HG02870 (cell line): ENCODE measurements around the gene COMMD1.
"Not testable (repeated sequence)": the region's sequence is repeated elsewhere in the genome, so short reads cannot be mapped to it uniquely, and the experiment has no call there.

Experiments used
- ATAC-seq: cut with Tn5 transposase; IDR thresholded peaks from one replicate; pipeline ENCODE4 v1.9.1; 2021; ENCODE audit warnings: mild to moderate bottlenecking, moderate library complexity; ENCODE audit not compliant: unreplicated experiment

Gene COMMD1

DNA sequence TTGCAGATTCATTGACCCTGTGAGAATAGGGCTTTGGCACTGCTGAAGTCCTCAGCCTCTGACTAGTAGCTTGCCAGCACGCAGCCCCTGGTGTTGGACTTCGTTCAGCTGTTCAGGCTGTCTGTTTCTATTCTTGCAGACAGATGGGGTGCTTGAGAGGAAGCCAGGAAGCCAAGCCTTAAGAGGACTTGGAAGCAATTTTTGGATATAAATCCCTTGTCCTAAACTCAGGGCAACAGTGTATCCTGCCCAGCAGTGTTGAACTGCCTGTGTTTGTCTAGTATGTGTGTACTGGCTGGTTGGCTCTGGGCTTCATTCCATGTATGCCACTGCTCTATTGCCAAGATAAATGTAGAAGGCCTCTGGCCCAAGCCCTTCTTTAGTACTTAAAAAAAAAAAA is 108.6 kb downstream of the COMMD1 start:
- ATAC-seq: no peak

DNA sequence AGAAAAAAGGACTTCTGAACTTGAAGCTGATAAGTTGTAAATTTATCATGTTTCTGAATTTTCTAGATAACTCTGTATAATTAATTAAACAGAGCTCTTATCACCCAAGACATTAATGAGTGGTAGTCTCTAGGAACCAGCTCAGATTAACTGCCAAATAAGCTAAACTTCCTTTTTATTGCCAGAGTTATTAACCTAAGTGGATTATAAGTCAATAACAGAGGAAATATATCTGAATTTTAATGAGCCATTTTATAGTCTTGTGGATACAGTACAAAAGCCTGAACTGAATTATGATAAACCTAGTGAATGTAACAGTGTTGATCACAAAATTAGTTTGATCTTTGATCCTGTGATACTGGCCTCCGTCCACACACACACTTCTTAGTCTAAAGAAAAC is 111.5 kb downstream of the COMMD1 start:
- no peak for ATAC-seq

DNA sequence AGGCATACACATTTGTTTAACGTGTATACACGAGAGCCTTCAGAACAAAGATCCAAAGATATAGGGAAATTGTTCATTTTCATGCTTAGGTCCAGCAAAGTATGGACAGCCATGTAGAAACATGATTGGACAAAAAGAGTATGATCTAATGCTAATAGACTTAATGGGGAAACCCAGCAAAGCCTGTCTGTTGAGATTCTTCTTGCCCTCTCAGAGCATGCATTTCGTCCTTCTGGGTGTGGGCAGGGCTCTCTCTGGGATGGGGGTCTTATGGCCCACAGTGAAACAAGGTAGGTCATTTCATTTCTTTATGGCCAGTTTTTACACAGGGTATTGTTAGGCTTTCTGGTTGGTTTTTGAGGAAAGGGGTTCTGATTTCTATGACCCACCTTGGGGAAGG is 124.4 kb downstream of the COMMD1 start:
- no peak for ATAC-seq

DNA sequence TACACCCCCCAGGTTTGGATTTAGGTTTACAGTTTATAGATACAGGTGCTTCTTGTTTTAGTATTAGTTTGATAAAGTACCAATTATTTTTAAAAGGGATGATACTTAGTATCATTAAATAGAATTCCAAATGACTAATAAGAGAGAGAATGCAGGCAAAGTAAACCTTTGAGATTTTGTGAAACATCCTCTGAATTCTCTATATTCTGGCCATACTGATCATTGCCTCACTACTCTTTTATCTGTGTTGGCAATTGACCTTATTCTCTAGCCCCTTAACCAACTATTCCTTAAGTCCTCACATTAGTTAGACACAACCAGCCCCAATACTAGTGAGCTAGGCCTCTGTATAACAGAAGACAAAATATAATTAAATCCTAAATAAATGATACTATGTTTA is 125.4 kb downstream of the COMMD1 start:
- ATAC-seq: no peak

DNA sequence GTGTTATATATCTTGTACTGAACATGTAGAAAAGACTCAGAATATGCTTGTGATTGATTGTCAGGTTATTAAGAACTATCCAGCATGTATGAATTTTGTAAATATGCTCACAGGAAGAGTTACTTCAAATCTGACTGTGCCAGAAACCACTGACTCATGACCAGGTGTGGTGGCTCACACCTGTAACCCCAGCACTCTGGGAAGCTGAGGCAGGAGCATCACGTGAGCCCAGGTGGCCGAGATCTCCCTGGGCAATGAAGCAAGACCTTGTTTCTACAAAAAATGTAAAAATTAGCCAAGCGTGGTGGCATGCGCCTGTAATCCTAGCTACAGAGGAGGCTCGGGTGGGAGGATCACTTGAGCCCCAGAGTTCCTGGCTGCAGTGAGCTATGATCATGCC is 126.6 kb downstream of the COMMD1 start:
- no peak for ATAC-seq

DNA sequence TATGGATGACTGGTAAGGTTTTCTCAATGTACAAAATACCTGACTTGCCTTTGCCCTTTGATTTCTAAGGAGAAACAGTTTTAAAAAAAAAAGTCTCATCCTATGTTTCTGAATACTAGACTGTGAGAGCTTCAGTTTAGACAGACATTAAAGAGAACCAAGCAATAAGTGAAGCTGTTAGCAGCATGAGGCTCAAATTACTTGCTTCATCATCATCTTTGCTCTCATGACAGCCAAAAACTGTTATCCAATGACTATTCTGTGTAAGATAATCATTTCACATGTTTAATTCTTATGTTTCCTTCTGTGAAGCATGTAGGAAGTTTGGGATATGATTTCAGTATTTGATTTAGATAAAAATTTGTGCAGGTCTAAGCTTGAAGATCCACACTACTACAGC is 129.2 kb downstream of the COMMD1 start:
- ATAC-seq: no peak

DNA sequence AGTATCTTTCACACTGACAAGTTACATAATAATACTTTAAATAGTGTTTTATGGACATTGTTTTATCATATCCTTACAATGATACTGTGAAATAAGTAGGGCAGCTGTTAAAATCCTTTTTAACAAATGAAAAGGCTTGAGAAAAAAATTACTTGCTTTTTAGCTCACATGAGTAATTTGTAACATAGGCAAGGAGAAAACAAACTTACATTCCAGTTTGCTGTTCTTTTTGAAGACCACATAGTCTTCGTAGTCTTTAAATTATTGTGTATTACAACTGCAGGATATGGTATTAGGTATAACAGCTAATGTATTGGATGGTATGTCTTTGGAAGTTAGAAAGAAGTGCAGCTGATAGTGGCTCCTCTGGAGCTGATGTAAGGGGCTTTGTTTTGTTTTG is 130.8 kb downstream of the COMMD1 start:
- no peak for ATAC-seq

DNA sequence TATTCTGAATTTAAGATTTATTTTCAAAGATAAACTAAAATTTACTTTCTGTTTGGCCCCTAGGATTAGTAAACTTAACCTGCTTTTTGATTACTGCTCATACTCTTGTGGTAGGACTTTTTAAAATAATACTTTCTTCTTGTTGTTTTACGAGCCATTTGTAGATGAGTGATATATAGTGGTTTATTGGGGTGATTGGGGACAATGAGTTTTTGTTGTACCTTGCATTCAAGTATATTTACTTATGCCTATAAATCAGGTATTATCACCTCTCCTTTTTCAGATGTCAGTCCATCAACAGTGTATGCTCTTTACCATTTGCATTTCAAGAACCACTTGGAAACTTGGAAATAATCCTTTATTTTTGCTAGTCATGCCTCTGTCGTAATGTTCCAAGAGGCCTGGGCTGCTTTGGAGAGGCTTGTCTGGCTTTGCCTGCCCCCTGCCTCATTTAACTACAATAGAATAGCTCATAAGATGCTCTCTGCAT is 131.3 kb downstream of the COMMD1 start:
- no peak for ATAC-seq

DNA sequence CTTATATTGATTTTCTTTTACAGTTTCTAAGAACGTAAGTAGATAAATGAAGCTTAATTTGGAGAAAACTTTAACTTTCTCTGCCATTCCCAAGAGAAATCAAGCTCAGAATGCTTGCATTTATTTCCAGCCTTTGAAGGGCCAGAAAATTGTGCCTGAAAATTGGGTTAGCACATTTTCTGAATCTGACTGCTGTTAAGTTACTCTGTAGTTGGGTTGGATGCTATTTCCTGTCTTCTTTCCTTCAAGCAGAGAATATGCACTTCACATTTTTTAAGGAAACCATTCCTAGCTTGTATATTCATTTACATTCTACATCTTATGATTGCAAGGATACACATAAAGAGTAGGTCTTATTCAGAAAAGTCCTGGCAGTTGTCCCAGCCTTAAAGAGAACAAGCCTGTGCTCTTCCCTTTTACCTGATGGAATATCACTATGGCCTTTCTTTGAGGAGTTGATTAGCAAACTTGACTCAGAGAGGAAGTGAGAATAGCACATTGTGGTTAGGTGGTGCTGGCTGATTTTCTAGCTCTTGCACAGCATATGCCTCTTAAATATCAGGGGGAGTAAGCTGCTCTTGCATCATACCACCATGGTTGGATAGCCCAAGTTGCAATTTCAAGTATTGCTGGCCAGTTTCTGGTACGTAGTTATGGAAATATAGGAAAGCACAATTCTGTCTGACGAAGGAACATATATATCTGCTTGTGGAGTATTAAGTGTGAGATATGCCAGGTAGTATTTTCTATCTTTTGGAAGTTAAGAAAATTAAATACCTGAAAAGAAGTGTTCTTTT is 133.7 kb downstream of the COMMD1 start:
- ATAC-seq: peak; percentile 100

DNA sequence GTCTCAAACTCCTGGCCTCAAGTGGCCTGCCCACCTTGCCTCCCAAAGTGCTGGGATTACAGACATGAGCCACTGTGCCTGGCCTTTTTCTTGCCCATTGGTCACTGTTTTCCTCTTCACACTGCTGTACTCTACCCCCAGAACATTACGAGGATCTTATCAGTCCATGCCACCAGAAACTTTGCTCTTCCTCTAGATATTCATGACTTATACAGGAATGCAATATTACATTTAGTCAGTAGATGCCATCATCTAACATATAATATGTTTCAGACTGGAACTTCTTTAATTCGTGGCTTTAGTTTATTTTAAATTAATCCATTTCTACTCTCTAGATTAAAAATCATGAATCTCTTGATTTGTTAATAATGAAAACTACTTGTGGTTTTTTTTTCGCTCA is 135.5 kb downstream of the COMMD1 start:
- no peak for ATAC-seq

DNA sequence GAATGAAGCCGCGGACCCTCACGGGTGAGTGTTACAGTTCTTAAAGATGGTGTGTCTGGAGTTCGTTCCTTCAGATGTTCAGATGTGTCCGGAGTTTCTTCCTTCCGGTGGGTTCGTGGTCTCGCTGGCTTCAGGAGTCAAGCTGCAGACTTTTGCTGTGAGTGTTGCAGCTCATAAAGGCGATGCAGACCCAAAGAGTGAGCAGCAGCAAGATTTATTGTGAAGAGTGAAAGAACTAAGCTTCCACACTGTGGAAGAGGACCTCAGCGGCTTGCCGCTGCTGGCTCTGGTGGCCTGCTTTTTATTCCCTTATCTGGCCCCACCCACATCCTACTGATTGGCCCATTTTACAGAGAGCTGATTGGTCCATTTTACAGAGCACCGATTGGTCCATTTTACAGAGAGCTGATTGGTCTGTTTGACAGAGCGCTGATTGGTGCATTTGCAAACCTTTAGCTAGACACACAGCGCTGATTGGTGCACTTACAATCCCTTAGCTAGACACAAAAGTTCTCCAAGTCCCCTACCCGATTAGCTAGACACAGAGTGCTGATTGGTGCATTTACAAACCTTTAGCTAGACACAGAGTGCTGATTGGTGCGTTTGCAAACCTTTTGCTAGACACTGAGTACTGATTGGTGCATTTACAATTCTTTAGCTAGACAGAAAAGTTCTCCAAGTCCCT is 136.4 kb downstream of the COMMD1 start:
- ATAC-seq: not testable (repeated sequence)

DNA sequence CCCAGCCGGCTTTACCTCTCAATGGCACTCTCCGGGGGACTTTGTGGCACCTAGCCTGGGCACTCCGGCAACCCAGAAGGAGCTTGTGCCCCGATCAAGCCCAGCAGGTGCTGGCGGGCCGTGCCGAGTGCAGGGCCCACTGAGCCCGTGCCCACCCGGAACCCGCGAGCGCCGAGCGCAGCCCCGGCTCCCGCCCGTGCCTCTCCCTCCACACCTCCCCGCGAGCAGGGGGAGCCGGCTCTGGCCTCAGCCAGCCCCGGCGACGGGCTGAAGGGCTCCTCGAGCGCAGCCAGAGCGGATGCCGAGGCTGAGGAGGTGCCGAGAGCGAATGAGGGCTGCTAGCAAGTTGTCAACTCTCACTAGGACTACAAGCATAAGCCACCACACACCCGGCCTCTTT is 136.9 kb downstream of the COMMD1 start:
- no peak for ATAC-seq

DNA sequence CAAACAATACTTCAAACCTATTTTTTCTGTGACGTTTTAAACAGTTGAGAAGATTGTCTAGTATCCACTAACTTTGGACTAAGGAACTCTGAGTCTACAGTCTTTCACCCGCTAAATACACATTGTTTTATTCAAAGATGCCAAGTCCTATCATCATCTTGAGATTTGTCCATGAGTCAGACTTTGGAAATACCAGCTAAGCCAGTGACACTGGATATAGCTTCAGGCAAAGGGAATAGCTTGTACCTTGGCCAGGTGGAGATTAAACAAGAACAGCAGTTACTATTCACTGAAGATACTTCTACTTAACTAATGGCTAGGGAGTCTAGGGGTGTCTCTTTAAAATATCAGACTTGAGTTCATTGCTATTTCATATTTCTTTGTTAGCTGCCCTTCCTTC is 137.5 kb downstream of the COMMD1 start:
- ATAC-seq: no peak

DNA sequence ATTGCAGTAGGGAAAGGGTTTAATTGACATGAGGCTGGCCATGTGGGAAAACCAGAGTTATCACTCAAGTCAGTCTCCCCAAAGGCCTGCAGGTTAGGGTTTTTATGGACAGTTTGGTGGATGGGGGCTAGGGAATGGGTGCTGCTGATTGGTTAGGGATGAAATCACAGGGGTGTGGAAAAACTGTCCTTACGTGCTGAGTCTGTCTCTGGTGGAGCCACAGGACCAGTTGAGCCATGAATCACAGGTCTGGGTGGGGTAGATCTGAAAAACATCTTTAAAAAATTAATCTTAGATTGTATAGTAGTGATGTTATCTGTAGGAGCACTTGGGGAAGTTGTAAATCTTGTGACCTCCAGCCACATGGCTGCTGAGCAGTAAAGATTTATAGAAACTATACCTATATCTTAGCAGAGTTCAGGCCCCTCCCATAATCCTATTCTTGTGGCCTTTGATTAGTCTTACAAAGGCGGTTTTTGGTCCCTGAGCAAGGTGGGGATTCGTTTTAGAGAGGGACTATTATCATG is 139.6 kb downstream of the COMMD1 start:
- ATAC-seq: no peak

DNA sequence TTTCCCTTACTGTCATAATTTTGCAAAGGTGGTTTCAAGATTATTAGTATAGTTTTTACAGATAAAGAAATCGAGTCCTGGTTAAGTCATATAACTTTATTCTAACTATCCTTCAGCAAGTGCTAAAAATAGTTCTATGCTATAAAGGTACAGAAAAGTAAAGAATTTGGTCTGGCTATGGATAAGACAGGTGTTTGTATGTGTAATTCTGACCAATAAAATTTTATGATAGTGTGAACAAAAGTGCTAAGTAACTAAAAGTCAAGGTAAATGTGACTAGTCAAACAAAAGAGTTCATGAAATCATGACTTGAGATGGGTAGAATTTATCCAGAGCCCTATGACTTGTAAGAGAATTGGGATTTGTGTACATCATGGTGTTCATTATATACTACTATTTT is 140.7 kb downstream of the COMMD1 start:
- no peak for ATAC-seq

DNA sequence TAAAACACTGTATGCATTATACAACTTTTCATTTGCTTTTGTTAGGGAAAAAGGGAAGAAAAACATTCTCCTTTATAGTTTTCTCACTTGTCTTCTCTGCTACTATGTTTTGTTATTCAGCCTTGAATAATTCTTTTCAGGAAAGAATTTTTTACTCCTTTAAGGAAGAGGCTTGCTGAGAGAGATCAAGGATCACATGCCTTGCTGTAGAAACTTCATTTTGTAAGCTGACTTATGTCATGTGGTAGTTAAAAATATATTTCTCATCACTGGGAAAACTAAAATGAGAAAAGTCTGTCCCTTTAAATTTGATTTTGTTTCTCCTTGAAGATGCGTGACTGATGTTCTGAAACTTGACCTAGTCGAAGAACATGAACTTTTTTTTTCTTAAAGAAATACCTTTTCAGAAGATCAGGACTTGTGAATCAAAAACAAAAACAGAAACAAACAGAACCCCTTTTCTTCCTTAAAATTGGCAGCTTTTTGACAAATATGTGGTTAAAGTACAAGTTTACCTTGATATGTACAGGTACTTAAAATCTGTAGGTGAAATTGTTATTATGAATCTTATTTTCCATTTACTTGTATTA is 145.1 kb downstream of the COMMD1 start:
- no peak for ATAC-seq

DNA sequence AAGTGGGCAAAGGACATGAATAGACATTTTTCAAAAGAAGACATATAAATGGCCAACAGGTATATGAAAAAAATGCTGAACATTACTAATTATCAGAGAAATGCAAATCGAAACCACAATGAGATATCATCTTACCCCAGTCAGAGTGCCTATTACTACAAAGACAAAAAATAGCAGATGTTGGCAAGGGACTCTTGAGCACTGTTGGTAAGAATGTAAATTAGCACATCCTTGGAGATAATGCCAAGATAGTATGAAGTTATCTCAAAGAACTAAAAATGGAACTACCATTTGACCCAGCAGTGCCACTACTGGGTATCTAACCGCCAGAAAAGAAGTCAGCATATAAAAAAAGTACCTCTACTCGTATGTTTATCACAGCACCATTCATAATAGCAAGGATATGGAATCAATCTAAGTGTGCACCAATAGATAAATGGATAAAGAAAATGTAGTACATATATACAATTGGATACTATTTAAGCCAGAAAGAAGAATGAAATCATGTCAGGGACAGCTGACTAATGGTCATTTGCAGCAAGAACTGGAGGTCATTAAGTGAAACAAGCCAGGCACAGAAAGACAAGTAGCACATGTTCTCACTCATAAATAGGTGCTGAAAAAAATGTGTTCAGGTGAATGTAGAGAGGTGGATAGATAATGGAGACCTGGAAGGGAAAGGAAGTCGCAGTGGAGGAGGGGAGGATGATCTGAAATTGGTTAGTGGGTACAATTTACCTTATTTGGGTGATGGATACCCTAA is 148.7 kb downstream of the COMMD1 start:
- no peak for ATAC-seq

DNA sequence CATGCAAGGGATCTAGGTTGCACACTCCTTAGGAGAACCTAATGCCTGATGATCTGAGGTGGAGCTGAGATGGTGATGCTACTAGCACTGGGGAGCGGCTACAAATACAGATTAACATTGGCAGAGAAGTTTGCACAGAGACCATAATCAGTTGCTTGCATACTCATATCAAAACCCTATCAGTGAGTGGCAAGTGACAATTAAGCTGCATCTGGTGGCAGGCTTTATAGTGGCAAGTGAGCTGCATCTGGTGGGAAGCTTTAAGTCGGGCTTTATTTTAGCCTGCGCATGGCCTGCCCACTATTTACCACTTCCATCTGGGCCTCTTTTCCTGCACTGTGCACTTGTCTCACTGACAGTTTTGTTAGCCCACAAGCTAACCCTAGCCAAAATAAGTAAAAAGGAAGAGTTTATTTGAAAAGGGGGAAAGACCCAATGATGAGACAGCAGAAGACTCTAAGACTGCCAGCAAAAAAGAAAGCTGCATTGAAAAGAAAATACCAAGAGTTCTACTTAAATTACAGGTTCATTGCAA is 149.5 kb downstream of the COMMD1 start:
- no peak for ATAC-seq

DNA sequence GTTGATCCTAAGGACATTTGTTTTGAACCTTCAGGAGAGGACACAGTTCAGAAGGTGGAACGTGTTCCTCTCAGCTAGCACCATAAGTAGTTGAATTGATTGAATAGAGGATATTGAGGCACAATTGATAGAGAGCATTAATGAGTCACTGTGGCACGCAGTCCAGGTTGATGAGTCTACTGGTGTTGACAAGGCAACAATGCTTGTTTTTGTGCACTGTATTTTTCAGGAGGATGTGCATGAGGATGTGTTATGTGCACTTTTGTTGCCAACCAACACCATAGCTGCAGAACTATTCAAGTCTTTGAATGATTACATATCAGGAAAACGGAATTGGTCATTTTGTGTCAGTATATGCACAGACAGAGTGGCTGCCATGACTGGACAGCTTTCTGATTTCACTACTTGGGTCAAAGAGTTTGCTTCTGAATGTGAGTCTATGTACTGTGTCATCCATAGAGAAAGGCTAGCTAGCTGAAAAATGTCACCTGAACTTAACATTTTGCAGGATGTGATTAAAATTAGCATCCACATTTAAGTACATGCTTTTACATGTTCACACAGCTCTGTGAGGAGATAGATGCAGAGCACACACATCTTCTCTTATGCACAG is 150.4 kb downstream of the COMMD1 start:
- ATAC-seq: no peak

DNA sequence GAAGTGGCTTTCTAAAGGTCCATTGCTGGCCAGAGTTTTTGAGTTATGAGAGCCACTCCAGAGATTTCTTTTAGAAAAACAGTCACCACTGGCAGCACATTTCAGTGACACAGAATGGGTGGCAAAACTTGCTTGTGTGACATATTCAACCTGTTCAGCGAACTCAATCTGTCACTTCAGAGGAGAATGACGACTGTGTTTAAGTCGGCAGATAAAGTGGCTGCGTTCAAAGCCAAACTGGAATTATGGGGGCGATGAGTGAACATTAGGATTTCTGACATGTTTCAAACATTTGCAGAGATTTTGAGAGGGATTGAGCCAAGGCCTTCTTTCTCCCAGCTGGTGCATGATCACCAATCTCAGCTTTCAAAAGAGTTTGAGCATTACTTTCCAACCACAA is 150.9 kb downstream of the COMMD1 start:
- ATAC-seq: no peak
